Stimulated activated CD4-positive, alpha-beta T cell treated with anti-CD3 and anti-CD28 coated beads, Interleukin-2, amount 100 ng/mL, for 48 hours (primary cell): Measurements from ENCODE around the gene DHRS4.
"Not testable (repeated sequence)": the region's sequence is repeated elsewhere in the genome, so short reads cannot be mapped to it uniquely, and the experiment has no call there.

Experiments
- DNase-seq, 2 donors: peaks; one replicate each; pipeline ENCODE4 v3.0.0-alpha.2; 2020

DHRS4 gene

DNA sequence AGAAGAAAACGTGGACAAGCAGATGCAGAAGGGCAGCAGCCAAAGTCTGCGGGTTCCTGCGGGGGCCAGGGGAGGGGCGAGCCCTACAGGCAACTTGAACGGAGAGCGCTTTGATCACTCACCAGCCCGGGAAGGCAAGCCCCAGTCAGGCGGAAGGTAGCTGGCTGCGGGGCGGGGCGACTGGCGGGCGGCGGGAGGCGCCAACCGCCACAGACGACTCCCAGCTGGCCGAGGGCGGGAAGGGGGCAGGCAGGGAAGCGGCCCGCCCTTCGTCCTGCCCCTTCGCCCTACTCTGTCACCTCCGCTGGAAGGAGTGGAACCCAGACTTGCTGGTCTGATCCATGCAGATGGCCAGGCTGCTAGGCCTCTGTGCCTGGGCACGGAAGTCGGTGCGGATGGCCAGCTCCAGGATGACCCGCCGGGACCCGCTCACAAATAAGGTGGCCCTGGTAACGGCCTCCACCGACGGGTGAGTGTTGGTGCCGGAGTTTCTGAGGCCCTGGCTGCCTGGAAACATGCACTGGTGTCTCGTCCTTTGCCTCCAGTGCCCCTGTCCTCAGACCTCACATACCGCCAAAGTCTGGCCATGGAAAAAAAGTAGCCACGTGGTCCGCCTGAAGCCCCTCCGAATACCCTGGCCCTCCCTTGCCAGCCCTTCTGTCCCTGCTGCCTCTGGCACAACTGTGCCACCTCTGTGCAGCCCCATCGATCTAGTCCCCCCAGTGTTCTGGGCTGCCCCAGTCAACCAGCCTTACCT is 35.2 kb downstream of the DHRS4 start, which contains the start of gene DHRS4L2:
Gene DHRS4L2, plus strand, starts transcription at position 323 of the 757 bp plus-strand sequence. Its CDS starts 19 bp downstream, at position 342.
- DNase-seq, result peak; percentile 79 to 81

DNA sequence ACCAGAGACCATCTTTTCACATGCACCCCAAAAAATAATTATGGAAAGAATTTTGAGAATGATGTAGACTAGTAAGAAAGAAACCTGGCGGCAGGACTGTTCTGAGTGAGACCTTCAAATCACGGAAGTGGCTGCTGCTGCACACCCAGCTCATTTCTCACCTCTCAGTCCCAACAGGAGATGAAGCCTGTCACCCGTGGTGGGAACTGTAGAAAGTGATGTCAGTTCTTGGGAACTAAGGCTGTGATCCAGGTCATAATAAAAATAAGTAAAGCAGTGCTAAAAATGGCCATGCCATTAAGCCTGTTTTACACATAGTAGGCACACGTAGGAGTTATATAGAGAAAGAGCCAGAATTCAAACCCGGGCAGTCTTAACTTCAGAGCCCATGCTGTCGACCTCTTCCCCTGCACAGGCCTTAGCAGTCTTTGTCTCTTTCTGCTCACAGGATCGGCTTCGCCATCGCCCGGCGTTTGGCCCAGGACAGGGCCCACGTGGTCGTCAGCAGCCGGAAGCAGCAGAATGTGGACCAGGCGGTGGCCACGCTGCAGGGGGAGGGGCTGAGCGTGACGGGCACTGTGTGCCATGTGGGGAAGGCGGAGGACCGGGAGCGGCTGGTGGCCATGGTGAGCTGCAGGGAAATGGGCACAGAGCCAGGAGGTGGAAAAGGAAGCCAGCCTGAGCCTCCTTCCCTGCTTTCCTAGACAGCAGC is 36.3 kb downstream of the DHRS4 start:
- not testable (repeated sequence) for DNase-seq

DNA sequence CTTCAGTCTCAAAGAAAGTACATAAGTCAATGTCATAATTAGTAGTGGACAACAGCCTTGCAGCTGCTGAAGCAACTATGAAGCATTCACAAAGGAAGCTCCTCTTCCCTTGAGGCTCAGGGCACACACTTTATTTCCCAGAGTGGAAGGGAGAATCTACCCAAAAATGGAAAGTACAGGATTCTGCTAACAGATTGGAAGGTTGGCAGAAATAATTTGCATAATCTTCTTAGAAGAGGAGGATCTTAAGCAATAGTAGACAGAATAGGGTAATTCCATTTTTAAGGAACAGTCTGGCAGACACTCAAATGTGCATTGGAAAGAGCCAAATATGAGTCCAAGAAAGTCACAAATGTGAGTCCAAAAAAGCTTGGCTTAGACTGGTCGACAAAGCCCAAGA is 37.4 kb downstream of the DHRS4 start:
- DNase-seq, result not testable (repeated sequence)

GRCh38 chr14:23993042-23993441 is 39.5 kb downstream of the DHRS4 start:
- not testable (repeated sequence) for DNase-seq

- not testable (repeated sequence) for DNase-seq
These were observed 42.4 kb downstream of the DHRS4 start for GRCh38 chr14:23996009-23996408.

- DNase-seq, result not testable (repeated sequence)
These were observed 43.3 kb downstream of the DHRS4 start for GRCh38 chr14:23996825-23997224.

- DNase-seq, result not testable (repeated sequence)
These were observed 46.1 kb downstream of the DHRS4 start for GRCh38 chr14:23999640-24000039.

GRCh38 chr14:24001078-24001477 is 47.5 kb downstream of the DHRS4 start:
- DNase-seq, result not testable (repeated sequence)

- DNase-seq, result not testable (repeated sequence)
These were observed 48.1 kb downstream of the DHRS4 start for GRCh38 chr14:24001679-24002078.

DNA sequence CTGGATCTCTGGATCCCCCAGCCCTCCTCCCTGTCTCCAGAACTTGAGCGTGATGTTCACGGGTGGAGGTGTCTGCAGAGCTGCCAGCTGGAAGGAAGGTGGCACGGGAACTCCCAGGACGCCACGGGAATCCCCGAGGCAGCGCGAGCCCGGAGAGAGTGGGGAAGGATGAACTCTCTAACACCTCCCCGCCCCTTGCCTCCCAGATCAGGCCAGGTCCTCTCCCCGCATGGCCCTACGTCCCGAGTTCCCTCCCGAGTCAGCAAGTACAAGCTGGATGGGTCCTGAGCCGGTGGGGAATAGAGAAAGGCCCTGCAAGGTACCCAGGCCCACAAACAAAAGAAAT is 52.9 kb downstream of the DHRS4 start:
- DNase-seq, result not testable (repeated sequence)

DNA sequence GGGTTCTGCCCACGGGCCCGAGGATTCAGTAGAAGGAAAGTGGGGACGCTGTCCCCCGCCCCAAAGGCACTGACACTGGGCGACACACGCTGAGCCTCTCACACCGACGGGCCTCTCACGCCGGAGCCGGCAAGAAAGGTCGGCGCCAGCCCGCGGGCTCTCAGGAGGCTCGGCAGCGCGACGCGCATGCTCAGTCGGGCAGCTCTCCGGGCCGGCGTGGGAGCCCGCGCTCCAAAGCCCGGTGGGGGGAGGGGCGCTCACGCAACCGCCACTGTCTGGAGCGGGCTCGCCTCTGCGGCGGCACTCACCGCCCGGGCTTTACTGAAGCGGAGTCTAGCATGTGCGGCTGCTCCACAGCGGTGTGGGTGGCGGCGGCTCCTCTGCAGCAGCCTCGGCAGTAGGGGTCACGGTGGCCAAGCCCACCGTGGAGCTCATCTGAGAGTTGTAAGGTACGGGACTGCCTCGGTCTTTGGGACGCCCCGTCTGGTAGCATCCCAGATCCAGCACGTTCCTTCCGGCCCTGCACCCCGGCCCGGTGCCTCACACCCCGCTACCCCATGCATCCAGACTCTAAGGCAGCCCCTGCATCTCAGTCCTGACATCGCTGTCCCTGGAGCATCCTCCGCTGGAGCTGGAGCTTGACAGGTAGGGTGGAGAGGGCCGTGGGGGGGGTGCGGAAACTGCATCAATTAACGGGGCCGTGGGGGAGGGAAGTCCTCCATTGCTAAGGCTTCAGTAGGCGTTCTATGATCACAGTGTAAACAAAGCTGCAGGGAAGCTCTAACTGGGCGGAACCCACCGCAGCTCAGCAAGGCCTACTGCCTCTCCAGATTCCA is 53.5 kb downstream of the DHRS4 start:
- peak; percentile 41 to 71 for DNase-seq

- no peak for DNase-seq
These were observed 57.5 kb downstream of the DHRS4 start for GRCh38 chr14:24011051-24011450.

GRCh38 chr14:24012726-24013273 is 59.2 kb downstream of the DHRS4 start:
- not testable (repeated sequence) for DNase-seq

- peak; percentile 45 to 50 for DNase-seq
These were observed 60.3 kb downstream of the DHRS4 start for GRCh38 chr14:24013654-24014514.

GRCh38 chr14:24015745-24016144 is 62.2 kb downstream of the DHRS4 start:
- not testable (repeated sequence) for DNase-seq
